K562 (cell line): ENCODE data around the gene CPTP. TPM values are rescaled to one million over a fixed set of nuclear protein-coding genes. Genes with fewer than 3 reads are reported as not detected.

Experiments used
- ATF7 ChIP-seq: fragments of 450-650 bp; IDR thresholded peaks from 2 replicates; pipeline ENCODE4 v1.7.1; 2014; ENCODE audit warnings: mild to moderate bottlenecking, moderate library complexity
- C11orf30 ChIP-seq: fragments of 450-650 bp; IDR thresholded peaks from 2 replicates; pipeline ENCODE4 v1.6.1; 2016; ENCODE audit warnings: low read depth, mild to moderate bottlenecking
- CAMTA2 ChIP-seq: fragments of 250-450 bp; sonication (Bioruptor Pico); conservative IDR thresholded peaks from 2 replicates; pipeline ENCODE4 v1.5.1; 2022
- FOXK1 ChIP-seq: sonication (generic); formaldehyde crosslinking; IDR thresholded peaks from 2 replicates; pipeline ENCODE4 v1.8.0; 2022; ENCODE audit warnings: missing genetic modification reagents, mild to moderate bottlenecking, borderline replicate concordance
- HNRNPLL ChIP-seq: fragments of 200-400 bp; formaldehyde crosslinking; IDR thresholded peaks from 2 replicates; pipeline ENCODE4 v1.6.1; 2017; ENCODE audit warnings: low read length, low read depth, mild to moderate bottlenecking; ENCODE audit not compliant: poor library complexity, severe bottlenecking
- ILK ChIP-seq: fragments of 450-650 bp; IDR thresholded peaks from 2 replicates; pipeline ENCODE4 v1.6.1; 2016; ENCODE audit warnings: missing genetic modification characterization, low read depth, mild to moderate bottlenecking, missing compliant biosample characterization, moderate library complexity, borderline replicate concordance
- KAT2B ChIP-seq: IDR thresholded peaks from one replicate; pipeline ENCODE4 v1.6.1; 2012; ENCODE audit warnings: low read depth, mild to moderate bottlenecking, control low read depth, inconsistent platforms, low read length, moderate library complexity
- KDM5B ChIP-seq: fragments of 200-600 bp; sonication (generic); IDR thresholded peaks from 2 replicates; pipeline ENCODE4 v1.6.1; 2012; ENCODE audit warnings: low read depth, mild to moderate bottlenecking, moderate library complexity, low read length, control low read depth, inconsistent platforms; ENCODE audit not compliant: insufficient replicate concordance
- NR2C2 ChIP-seq, 2 experiments: fragments of 200-800 bp in 1 of 2; sonication (Bioruptor generic) in 1 of 2; sonication (generic) in 1 of 2; formaldehyde crosslinking in 1 of 2; IDR thresholded peaks; 2 replicates each; pipeline versions ENCODE4 v1.6.1 to v1.8.0; 2016 to 2022; ENCODE audit warnings: mild to moderate bottlenecking in 1 of 2, missing compliant biosample characterization in 1 of 2, missing genetic modification characterization in 1 of 2, missing genetic modification reagents in 1 of 2
- POLR2A ChIP-seq: fragments of 450-650 bp; conservative IDR thresholded peaks from 2 replicates; pipeline ENCODE4 v1.6.1; 2016
- POLR2G ChIP-seq: fragments of 200-400 bp; formaldehyde crosslinking; IDR thresholded peaks from 2 replicates; pipeline ENCODE4 v1.6.1; 2017; ENCODE audit warnings: low read depth, mild to moderate bottlenecking, antibody characterized with exemption, low read length, moderate library complexity
- RBM22 ChIP-seq: fragments of 200-400 bp; formaldehyde crosslinking; IDR thresholded peaks from 2 replicates; pipeline ENCODE4 v1.6.1; 2018; ENCODE audit warnings: low read length, low read depth; ENCODE audit not compliant: poor library complexity, severe bottlenecking
- SUPT5H ChIP-seq: fragments of 450-650 bp; IDR thresholded peaks from 2 replicates; pipeline ENCODE4 v1.6.1; 2016
- TCFL5 ChIP-seq: fragments of 250-450 bp; sonication (Bioruptor Pico); conservative IDR thresholded peaks from 2 replicates; pipeline ENCODE4 v1.6.1; 2021; ENCODE audit warnings: mild to moderate bottlenecking, moderate library complexity, matching md5 sums
- ZNF583 ChIP-seq: fragments of 250-450 bp; sonication (Bioruptor Pico); IDR thresholded peaks from 2 replicates; pipeline ENCODE4 v1.4.0; 2020
- polyA plus RNA-seq, 8 experiments: library from polyadenylated mRNA; depleted of rRNA in 4 of 8; stranded (reverse) in 5 of 8; unstranded in 3 of 8; fragments of >200 nt; fragmentation: Nextera tagmentation in 2 of 8; fragmentation: Illumina TruSeq in 1 of 8; extraction: Ambion mirVana in 2 of 8; extraction: Trizol in 1 of 8; gene quantifications; 2 replicates each; pipeline versions ENCODE4 v1.2.1 to v1.2.3, GENCODE V29; 2011 to 2014; ENCODE audit warnings: inconsistent platforms in 1 of 8, missing spikeins in 1 of 8
- total RNA-seq, 7 experiments: library from RNA; depleted of rRNA in 6 of 7; stranded (reverse); fragments of >200 nt in 6 of 7; fragmentation: Illumina TruSeq in 2 of 7; extraction: Trizol in 2 of 7; gene quantifications; 2 replicates each; pipeline versions ENCODE4 v1.2.1 to v1.2.3, GENCODE V29; 2011 to 2021; ENCODE audit warnings: low replicate concordance in 1 of 7
- TF ChIP-seq, protein P1 (sequence below): sonication (generic); formaldehyde crosslinking; IDR thresholded peaks from 2 replicates; pipeline ENCODE4 v1.8.1; 2023; ENCODE audit warnings: mild to moderate bottlenecking, missing genetic modification reagents
- TF ChIP-seq, protein P2 (sequence below): fragments of 250-450 bp; sonication (Bioruptor Pico); IDR thresholded peaks from 2 replicates; pipeline ENCODE4 v1.4.0; 2020; ENCODE audit warnings: mild to moderate bottlenecking, moderate library complexity, borderline replicate concordance
- TF ChIP-seq, protein P3 (sequence below): fragments of 250-450 bp; sonication (Bioruptor Pico); IDR thresholded peaks from 2 replicates; pipeline ENCODE4 v1.4.0; 2020; ENCODE audit warnings: borderline replicate concordance
- TF ChIP-seq, protein P4 (sequence below), 2 experiments: fragments of 450-650 bp; conservative IDR thresholded peaks; 2 replicates each; pipeline ENCODE4 v1.6.1; 2017; ENCODE audit warnings: mild to moderate bottlenecking in 2 of 2, moderate library complexity in 2 of 2

Gene CPTP
- total and polyA plus RNA-seq, 9 of the 15 experiments (the other 6 are each of a cell fraction or from before 2014, with no cell fraction given) = 0.11 to 25.8 (median 3.5) TPM

DNA sequence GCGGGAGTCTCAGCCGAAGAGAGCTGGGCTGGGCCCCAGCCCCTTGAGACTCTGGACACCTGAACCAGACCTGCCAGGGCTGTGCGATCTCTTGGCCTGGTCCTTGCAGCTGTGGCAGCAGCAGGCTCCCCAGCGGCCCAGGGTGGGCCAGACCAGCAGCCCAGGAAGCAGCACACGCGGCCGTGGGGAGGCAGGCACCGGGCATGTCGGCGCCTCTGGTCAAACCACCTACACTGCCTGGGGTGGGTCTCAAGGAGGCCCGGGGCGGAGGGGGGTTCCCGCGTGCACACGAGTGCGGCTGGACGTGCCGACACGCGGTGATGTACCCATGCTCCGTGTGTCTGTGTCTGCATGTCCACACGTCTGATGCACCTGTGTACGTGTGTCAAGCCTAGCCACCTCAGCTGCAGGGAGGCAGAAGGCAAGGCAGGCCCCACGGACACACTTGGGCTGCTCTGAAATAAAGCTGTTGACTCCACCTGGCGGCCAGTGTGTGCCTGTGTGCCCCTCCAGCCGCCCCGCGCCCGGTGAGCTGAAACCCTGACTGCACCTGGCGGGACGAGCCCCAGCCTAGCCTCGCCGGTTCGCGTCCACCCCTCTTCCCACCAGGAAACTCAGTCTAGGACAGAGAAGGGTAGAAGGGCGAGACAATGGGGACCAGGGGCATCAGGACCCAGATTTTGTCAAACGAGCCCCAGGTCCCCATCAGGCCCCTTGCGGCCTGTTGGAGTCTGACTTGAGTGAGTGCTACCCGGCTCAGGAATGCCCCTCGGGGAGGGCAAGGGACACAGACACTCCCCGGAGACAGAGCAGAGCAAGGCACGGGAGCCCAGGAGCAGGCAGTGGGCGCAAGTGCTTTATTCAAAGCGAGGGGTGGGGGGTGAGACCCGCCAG is 32.8 kb upstream of the CPTP start (continued):
- no peak for TF ChIP-seq NR2C2 (CRISPR knock-in tag; IDR thresholded peaks at IDR 0.05)
- no peak for TF ChIP-seq NR2C2 (tag; IDR thresholded peaks at IDR 0.05)
- TF ChIP-seq ILK (tag) = no peak
- no peak for TF ChIP-seq FOXK1
- TF ChIP-seq, protein P1, sequence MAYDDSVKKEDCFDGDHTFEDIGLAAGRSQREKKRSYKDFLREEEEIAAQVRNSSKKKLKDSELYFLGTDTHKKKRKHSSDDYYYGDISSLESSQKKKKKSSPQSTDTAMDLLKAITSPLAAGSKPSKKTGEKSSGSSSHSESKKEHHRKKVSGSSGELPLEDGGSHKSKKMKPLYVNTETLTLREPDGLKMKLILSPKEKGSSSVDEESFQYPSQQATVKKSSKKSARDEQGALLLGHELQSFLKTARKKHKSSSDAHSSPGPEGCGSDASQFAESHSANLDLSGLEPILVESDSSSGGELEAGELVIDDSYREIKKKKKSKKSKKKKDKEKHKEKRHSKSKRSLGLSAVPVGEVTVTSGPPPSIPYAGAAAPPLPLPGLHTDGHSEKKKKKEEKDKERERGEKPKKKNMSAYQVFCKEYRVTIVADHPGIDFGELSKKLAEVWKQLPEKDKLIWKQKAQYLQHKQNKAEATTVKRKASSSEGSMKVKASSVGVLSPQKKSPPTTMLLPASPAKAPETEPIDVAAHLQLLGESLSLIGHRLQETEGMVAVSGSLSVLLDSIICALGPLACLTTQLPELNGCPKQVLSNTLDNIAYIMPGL (CRISPR knock-in tag) = no peak
- TF ChIP-seq, protein P2, sequence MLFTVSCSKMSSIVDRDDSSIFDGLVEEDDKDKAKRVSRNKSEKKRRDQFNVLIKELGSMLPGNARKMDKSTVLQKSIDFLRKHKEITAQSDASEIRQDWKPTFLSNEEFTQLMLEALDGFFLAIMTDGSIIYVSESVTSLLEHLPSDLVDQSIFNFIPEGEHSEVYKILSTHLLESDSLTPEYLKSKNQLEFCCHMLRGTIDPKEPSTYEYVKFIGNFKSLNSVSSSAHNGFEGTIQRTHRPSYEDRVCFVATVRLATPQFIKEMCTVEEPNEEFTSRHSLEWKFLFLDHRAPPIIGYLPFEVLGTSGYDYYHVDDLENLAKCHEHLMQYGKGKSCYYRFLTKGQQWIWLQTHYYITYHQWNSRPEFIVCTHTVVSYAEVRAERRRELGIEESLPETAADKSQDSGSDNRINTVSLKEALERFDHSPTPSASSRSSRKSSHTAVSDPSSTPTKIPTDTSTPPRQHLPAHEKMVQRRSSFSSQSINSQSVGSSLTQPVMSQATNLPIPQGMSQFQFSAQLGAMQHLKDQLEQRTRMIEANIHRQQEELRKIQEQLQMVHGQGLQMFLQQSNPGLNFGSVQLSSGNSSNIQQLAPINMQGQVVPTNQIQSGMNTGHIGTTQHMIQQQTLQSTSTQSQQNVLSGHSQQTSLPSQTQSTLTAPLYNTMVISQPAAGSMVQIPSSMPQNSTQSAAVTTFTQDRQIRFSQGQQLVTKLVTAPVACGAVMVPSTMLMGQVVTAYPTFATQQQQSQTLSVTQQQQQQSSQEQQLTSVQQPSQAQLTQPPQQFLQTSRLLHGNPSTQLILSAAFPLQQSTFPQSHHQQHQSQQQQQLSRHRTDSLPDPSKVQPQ = no peak
- no peak for TF ChIP-seq ZNF583
- TF ChIP-seq RBM22 = peak; percentile 66
- TF ChIP-seq C11orf30 = no peak
- TF ChIP-seq KAT2B = no peak
- no peak for TF ChIP-seq KDM5B
- peak; percentile 72 for TF ChIP-seq POLR2G
- TF ChIP-seq SUPT5H = no peak
- TF ChIP-seq HNRNPLL = no peak
- TF ChIP-seq TCFL5 = no peak
- TF ChIP-seq, protein P3, sequence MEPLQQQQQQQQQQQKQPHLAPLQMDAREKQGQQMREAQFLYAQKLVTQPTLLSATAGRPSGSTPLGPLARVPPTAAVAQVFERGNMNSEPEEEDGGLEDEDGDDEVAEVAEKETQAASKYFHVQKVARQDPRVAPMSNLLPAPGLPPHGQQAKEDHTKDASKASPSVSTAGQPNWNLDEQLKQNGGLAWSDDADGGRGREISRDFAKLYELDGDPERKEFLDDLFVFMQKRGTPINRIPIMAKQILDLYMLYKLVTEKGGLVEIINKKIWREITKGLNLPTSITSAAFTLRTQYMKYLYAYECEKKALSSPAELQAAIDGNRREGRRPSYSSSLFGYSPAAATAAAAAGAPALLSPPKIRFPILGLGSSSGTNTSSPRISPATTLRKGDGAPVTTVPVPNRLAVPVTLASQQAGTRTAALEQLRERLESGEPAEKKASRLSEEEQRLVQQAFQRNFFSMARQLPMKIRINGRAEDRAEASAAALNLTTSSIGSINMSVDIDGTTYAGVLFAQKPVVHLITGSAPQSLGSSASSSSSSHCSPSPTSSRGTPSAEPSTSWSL (CRISPR knock-in tag) = no peak
- TF ChIP-seq CAMTA2 (CRISPR knock-in tag) = 0 out of 2 replicates have a peak, but pooled peaks have one; percentile 81
- peak; percentile 49 for TF ChIP-seq POLR2A
- TF ChIP-seq ATF7 = peak; percentile 57; the same call in 1 of the 2 replicates
- TF ChIP-seq, protein P4, sequence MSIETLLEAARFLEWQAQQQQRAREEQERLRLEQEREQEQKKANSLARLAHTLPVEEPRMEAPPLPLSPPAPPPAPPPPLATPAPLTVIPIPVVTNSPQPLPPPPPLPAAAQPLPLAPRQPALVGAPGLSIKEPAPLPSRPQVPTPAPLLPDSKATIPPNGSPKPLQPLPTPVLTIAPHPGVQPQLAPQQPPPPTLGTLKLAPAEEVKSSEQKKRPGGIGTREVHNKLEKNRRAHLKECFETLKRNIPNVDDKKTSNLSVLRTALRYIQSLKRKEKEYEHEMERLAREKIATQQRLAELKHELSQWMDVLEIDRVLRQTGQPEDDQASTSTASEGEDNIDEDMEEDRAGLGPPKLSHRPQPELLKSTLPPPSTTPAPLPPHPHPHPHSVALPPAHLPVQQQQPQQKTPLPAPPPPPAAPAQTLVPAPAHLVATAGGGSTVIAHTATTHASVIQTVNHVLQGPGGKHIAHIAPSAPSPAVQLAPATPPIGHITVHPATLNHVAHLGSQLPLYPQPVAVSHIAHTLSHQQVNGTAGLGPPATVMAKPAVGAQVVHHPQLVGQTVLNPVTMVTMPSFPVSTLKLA (conservative IDR thresholded peaks at IDR 0.05) = no peak
